Amygdala (tissue), 56 donors: ENCODE results near the gene ACSM2B.
A peak's percentile ranks its signal among the peaks of the same experiment; 100 is the strongest.
"Not testable (repeated sequence)": the region's sequence is repeated elsewhere in the genome, so short reads cannot be mapped to it uniquely, and the experiment has no call there.

ENCODE experiments used
- DNase-seq, 56 donors: peaks; one replicate each; lab custom pipeline; 2025; lab: John Stamatoyannopoulos, UW

Gene ACSM2B

DNA sequence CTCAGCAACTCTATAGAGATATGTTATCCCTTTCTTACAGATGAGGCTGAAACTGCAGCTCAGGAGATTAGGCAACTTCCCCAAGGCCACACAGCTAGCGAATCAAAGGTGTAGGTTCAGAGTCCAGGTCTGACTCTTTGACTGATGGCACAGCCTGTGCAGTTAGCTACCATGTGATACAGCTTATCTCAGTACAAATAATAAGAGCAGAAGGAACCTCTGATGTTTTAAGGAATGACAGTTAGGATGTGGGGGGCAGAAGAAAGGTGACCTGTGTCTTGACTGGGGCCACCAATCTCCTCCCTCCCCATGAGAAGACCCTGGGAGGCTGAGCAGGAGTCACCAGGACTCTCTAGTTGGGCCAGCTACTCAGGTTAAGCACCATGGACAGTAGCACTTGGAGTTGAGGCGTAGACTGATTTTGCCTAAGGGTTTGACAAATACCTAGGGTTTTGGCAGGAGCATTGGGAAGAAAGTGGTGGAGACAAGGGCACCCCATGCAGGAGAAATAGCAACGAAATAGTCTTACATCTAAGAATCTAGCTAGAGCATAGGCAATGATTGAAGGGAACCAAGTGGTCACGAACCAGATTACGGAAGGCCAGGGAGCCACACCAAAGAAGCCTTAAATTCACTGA is 22.8 kb upstream of the ACSM2B start:
- DNase-seq = no peak

DNA sequence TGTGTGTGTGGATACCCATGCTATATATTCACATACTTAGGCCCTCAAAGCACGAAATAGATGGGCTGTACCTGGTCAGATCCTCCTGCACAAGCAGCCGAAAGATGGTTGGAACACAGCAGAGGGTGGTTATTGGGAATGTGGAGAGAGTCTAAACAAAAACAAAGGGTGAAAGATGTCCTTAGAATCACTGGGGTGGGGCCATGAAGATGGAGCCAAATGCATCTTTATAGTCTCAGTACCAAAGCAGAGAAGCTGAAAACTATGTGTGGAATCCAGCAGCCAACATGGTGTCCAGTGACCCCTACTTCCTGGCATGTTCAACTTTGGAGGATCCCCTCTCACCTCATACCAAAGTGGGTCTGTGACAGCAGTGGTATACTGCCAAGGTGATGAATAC is 19.5 kb upstream of the ACSM2B start:
- DNase-seq = not testable (repeated sequence)

GRCh38 chr16:20595068-20595467 is 18.9 kb upstream of the ACSM2B start:
- DNase-seq = not testable (repeated sequence)

GRCh38 chr16:20592780-20593179 is 16.6 kb upstream of the ACSM2B start:
- not testable (repeated sequence) for DNase-seq

DNA sequence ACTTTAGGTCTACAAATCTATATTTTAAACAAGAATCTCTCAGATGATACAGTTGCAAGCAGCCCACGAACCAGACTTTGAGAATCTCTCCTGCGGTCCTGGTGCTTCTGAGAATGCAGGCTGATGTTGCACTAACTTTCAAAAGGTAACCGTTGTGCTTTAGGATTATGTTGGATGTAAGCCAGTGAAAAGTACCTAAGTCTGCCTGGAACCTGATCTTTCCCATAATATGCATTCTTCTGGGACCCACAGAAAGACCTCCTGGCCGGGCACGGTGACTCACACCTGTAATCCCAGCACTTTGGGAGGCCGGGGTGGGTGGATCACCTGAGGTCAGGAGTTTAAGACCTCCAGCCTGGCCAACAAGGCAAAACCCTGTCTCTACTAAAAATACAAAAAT is 13.3 kb upstream of the ACSM2B start:
- DNase-seq = not testable (repeated sequence)

DNA sequence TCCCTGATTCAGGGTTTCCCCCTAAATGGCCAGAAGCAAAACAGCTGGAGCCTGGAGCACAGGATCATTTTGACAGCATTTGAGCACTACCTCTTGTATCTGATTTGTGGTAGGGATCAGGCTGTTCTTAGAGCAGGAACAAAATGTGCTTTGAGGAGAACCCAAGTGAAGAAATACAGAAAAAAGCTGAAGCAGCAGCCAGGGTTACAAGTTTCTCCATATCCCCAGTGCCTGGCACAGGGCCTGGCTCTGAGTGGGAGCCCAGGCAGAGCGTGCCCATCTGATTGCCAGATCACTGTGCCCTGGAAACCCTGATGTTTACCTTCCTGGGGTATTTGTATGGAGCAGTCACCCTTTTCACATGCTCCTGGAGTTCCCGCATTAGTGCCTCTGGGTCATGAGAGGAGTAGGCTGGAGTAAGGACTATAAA is 11.5 kb upstream of the ACSM2B start:
- DNase-seq = peak in 2 of 56 donors; percentile 0

DNA sequence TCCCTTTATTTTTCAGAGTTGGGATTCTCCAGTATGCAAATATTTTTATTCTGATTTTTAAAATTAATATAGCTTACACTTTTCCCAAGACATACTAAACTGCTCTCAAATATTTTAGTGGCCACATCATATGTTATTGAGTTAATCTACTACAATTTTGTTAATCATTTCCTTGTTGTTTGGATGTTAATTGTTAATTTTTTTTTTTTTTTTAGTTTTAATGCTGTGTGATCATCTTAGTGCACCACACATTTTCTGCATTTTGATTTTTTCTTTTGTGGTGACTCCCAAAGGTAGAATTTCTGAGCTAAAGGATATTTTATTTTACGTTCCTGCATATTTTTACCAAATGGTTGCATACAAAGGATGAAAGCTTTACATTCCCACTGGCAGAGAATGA is 10.5 kb upstream of the ACSM2B start:
- not testable (repeated sequence) for DNase-seq

DNA sequence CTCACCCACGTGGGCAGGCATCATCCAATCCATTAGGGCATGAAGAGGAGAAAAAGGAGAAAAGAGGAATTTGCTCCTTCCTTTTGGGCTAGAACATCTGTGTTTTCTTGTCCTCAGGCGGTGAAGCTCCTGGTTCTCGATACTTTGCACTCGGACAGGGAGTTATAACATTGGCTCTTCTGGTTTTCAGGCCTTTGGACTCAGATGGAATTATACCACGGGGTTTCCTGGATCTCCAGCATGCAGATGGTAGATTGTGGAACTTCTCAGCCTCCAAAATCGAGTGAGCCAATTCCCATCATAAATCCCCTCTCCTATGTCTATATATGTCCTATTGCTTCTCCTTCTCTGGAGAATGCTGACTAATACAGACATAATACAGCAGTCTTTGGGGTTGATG is 9.9 kb upstream of the ACSM2B start:
- not testable (repeated sequence) for DNase-seq

- not testable (repeated sequence) for DNase-seq
Observed at GRCh38 chr16:20580487-20581259, 4.5 kb upstream of the ACSM2B start.

- DNase-seq = not testable (repeated sequence)
Observed at GRCh38 chr16:20578091-20578490, 1.9 kb upstream of the ACSM2B start.

DNA sequence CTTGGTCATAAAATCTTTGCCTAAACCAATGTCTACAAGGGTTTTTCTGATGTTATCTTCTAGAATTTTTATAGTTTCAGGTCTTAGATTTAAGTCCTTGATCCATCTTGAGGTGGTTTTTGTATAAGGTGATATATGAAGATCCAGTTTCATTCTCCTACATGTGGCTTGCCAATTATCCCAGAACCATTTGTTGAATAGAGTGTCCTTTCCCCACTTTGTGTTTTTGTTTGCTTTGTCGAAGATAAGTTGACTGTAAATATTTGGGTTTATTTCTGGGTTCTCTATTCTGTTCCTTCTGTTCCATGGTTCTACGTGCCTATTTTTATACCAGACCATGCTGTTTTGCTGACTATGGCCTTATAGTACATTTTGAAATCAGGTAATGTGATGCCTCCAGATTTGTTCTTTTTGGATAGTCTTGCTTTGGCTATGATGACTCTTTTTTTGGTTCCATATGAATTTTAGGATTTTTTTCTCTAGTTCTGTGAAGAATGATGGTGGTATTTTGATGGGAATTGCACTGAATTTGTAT is 7.0 kb downstream of the ACSM2B start:
- not testable (repeated sequence) for DNase-seq

DNA sequence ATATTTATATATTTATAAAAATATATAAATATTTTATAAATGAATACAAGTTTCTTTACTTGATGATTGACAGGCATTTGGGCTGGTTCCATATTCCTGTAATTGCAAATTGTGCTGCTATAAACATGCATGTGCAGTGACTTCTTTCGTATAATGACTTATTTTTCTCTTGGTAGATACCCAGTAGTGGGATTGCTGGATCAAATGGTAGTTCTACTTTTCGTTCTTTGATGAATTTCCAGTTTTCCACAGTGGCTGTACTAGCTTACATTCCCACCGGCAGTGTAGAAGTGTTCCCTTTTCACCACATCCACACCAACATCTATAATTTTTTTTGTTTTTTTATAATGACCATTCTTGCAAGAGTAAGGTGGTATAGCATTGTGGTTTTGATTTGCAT is 7.8 kb downstream of the ACSM2B start:
- DNase-seq = no peak

GRCh38 chr16:20566864-20567263 is 9.3 kb downstream of the ACSM2B start:
- no peak for DNase-seq

DNA sequence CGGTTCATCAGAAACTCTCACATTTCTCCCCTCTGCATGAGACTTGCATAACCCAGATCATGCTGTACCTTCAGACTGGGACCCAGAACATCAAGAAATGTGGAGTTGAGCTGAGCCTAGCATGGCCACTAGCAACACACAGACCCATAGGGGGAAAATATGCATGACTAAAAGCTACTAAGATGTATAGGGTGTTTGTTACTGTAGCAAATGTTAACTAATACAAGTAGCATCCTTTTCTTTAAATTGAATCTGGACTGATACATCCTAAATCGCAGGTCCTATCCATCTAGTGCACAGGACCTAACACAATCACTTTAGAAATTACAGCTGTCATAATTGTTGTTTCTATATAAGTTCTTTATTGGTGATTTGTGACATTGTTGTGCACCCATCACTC is 10.8 kb downstream of the ACSM2B start:
- not testable (repeated sequence) for DNase-seq

GRCh38 chr16:20564218-20564617 is 11.9 kb downstream of the ACSM2B start:
- not testable (repeated sequence) for DNase-seq

GRCh38 chr16:20555628-20556027 is 20.5 kb downstream of the ACSM2B start:
- not testable (repeated sequence) for DNase-seq

DNA sequence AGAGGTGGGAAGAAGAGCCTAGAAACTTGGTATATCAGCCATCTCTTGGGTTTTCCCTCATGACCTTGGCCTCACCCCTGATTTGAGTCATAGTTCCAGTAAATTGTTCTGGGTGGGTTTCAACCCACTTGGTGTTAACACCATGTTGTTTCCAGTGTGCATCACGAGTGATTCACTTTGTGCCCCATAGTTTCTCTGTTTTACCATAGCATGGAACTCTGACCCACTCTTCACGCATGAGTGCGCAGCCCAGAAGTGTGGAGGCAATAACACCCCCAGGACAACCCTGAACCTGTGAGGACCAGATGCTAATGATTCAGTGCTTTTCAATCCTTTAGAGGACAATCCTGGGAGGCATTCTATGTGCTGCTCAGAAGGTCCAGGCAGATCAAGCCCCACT is 21.5 kb downstream of the ACSM2B start:
- not testable (repeated sequence) for DNase-seq

GRCh38 chr16:20553493-20553892 is 22.7 kb downstream of the ACSM2B start:
- not testable (repeated sequence) for DNase-seq

GRCh38 chr16:20546951-20547350 is 29.2 kb downstream of the ACSM2B start:
- DNase-seq = not testable (repeated sequence)

DNA sequence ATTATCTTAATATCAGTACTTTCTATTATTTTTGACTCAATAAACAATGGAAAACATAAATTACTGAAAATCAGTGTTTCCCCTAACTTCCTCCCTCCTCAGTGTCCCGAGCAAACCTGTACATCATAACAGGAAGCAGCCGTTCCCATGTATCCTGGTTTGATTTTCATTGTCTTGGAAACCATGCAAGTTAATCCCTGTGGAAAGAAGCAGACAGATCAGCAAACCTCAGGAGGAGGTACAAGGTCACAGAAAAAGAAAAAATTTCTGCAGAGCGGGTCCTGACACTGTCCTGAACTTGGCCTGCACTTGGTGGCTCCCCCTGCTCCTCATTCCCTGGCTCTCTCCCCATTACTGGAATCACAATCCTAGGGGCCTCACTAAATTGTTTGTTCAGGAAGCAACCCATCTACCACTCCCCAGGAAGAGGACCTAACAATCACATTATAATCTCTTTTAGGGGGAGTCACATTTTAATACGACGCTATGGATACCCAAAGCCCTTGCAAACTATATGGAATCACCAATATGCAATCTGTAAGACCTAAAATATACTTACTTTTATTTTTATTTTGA is 29.8 kb downstream of the ACSM2B start:
- DNase-seq = not testable (repeated sequence)

- DNase-seq = not testable (repeated sequence)
Observed at GRCh38 chr16:20540603-20541316, 35.4 kb downstream of the ACSM2B start.
